Right lobe of liver (tissue), 4 donors: ENCODE data around the gene FARS2.

Experiments
- POLR2A ChIP-seq: fragments of 450-650 bp; IDR thresholded peaks from one replicate; pipeline ENCODE4 v1.6.1; 2017; ENCODE audit warnings: antibody characterized with exemption, mild to moderate bottlenecking
- TF ChIP-seq, protein P1 (sequence below), 4 donors: fragments of 200-600 bp in 3 of 4; fragments of 450-650 bp in 1 of 4; IDR thresholded peaks; one replicate each; pipeline versions ENCODE4 v1.5.1 to v1.8.0; 2016 to 2022; ENCODE audit warnings: antibody characterized with exemption in 4 of 4, mild to moderate bottlenecking in 2 of 4
- donor health status: DM: no; HTN: no; CAD: no.
- donor health status: DM: no; HTN: no; CAD: no.
- donor health status: DM: no; HTN: yes; CAD: no.

DNA sequence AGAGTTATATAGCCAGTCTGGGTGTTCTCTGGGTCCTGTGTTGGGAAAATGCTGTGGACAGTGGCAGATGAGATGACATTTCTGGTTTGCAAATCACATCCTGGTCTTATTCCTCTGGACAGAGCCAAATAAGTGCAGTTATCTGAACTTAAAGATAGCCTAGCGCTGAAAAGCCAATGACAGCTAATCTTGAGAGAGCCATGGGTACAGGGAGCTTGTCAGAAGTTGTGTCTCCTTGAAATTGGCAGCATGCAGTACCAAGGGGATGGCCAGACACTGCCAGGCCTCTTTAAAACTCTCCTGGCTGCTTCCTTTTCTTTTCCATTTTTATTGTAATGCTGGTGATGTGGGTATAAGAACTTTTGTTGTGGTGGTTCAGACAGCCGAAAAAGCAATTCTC lies 362.5 kb downstream of the FARS2 start:
- TF ChIP-seq, protein P1, sequence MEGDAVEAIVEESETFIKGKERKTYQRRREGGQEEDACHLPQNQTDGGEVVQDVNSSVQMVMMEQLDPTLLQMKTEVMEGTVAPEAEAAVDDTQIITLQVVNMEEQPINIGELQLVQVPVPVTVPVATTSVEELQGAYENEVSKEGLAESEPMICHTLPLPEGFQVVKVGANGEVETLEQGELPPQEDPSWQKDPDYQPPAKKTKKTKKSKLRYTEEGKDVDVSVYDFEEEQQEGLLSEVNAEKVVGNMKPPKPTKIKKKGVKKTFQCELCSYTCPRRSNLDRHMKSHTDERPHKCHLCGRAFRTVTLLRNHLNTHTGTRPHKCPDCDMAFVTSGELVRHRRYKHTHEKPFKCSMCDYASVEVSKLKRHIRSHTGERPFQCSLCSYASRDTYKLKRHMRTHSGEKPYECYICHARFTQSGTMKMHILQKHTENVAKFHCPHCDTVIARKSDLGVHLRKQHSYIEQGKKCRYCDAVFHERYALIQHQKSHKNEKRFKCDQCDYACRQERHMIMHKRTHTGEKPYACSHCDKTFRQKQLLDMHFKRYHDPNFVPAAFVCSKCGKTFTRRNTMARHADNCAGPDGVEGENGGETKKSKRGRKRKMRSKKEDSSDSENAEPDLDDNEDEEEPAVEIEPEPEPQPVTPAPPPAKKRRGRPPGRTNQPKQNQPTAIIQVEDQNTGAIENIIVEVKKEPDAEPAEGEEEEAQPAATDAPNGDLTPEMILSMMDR (IDR thresholded peaks at IDR 0.05) = no peak
- TF ChIP-seq POLR2A = no peak
